ENCODE measurements around the gene KCNB1. TPM values are rescaled to one million over a fixed set of nuclear protein-coding genes. Genes with fewer than 3 reads are reported as not detected.

KCNB1 gene
- total RNA-seq, 1 donor from 2014 or later = 2.8 TPM

GRCh38 chr20:49403911-49404310 lies 78.6 kb downstream of the KCNB1 start:
- H3K27me3 Mint-ChIP-seq (ENCODE audit: low read depth) = no peaks in the 10 kb centered on the region
- no peak overlapping the region for H3K27ac Mint-ChIP-seq (ENCODE audit: unreplicated experiment)
- H3K4me3 Mint-ChIP-seq = no peak overlapping the region
- DNase-seq (ENCODE audit: low read depth, low spot score) = no peak
- no peak for TF ChIP-seq CTCF (conservative IDR thresholded peaks at IDR 0.05)
- no peaks in the 10 kb centered on the region for H3K4me1 Mint-ChIP-seq
- no peaks in the 10 kb centered on the region for H3K36me3 Mint-ChIP-seq (ENCODE audit: low read depth)
- H3K9me3 Mint-ChIP-seq = no peaks in the 10 kb centered on the region

DNA sequence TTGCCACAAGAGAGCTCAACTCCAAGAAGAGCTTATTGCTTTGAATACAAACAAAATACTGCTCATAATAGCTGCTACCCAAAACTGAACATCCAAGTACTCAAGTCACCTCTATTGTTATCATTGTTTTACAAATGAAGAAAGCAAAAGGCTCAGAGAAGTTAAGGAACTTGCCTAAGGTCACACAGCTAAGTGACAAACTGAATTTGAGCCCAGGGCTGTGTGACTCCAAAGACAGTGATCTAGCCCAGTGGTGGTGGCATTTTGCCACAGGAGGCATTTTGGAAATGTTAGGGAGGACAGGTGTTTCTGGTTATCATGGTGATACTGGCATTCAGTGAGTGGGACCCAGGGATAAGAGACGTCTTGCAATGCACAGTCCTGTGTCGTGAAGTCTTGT lies 79.5 kb downstream of the KCNB1 start:
- H3K27ac Mint-ChIP-seq (ENCODE audit: unreplicated experiment) = no peak overlapping the region
- DNase-seq (ENCODE audit: low read depth, low spot score) = no peak
- no peaks in the 10 kb centered on the region for H3K4me1 Mint-ChIP-seq
- TF ChIP-seq CTCF (conservative IDR thresholded peaks at IDR 0.05) = no peak
- no peak overlapping the region for H3K4me3 Mint-ChIP-seq
- H3K27me3 Mint-ChIP-seq (ENCODE audit: low read depth) = no peaks in the 10 kb centered on the region
- no peaks in the 10 kb centered on the region for H3K9me3 Mint-ChIP-seq
- H3K36me3 Mint-ChIP-seq (ENCODE audit: low read depth) = no peaks in the 10 kb centered on the region

DNA sequence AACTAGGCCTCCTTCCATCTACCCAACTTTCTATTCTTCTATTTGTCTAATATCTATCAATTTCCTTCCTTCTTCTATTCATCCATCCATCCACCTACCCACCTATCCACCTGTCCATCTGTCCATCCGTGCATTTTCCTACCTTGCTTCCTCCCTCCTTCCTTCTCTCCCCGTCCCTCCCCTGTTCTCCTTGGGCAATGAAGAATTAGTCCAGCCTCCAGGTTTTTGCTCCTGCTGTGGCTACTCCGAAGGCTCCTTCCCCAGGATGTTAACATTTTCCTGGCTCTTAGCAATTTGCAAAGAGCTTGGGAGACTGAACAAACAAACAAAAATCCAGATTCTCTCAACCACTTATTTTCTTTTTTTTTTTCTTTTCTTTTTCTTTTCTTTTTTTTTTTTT lies 81.6 kb downstream of the KCNB1 start:
- no peak overlapping the region for H3K27ac Mint-ChIP-seq (ENCODE audit: unreplicated experiment)

DNA sequence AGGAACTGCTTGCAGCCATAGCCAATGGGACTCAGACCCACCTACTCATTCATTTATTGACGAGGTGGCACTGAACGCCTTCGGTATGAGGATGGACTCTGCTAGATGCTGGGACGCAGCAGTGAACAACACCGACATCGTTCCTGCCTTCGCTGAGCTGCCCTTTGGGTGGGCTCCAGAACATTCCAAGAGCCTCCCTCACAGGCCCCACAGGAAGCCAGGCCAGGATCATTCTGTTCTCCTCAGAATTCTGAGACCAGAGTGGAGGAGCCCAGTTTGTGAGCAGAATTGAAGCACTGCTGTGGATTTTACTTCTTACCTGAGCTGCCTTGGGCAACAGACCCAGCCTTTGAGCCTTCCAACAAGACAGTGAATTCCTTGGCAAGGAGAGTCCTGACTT lies 82.1 kb downstream of the KCNB1 start:
- no peak overlapping the region for H3K4me3 Mint-ChIP-seq
- H3K27me3 Mint-ChIP-seq (ENCODE audit: low read depth) = no peaks in the 10 kb centered on the region
- no peaks in the 10 kb centered on the region for H3K4me1 Mint-ChIP-seq
- no peak overlapping the region for H3K27ac Mint-ChIP-seq (ENCODE audit: unreplicated experiment)
- no peak for DNase-seq (ENCODE audit: low read depth, low spot score)
- no peaks in the 10 kb centered on the region for H3K36me3 Mint-ChIP-seq (ENCODE audit: low read depth)
- H3K9me3 Mint-ChIP-seq = no peaks in the 10 kb centered on the region
- no peak for TF ChIP-seq CTCF (conservative IDR thresholded peaks at IDR 0.05)

More for the DNA sequence above, 81.6 kb downstream of the KCNB1 start:
- Mint-ChIP-seq H3K9me3 (no peaks in the 10 kb centered on the region), H3K27me3 (ENCODE audit: low read depth) (no peaks in the 10 kb centered on the region), H3K4me3 (no peak overlapping the region), H3K36me3 (ENCODE audit: low read depth) (no peaks in the 10 kb centered on the region), H3K4me1 (no peaks in the 10 kb centered on the region)
- TF ChIP-seq CTCF (conservative IDR thresholded peaks at IDR 0.05) = no peak
- DNase-seq (ENCODE audit: low read depth, low spot score) = no peak

- DNase-seq (ENCODE audit: low read depth, low spot score) = no peak
- Mint-ChIP-seq H3K36me3 (ENCODE audit: low read depth) (no peaks in the 10 kb centered on the region), H3K27me3 (ENCODE audit: low read depth) (no peaks in the 10 kb centered on the region), H3K9me3 (no peaks in the 10 kb centered on the region), H3K4me3 (no peak overlapping the region), H3K4me1 (no peaks in the 10 kb centered on the region), H3K27ac (ENCODE audit: unreplicated experiment) (no peak overlapping the region)
- TF ChIP-seq CTCF (conservative IDR thresholded peaks at IDR 0.05) = no peak
These were observed 83.1 kb downstream of the KCNB1 start for GRCh38 chr20:49399329-49399728.

Measured in neural crest cell (in vitro differentiated cells).